HG02763 (cell line): ENCODE results near the gene SNAI3.

ENCODE experiments used
- ATAC-seq: cut with Tn5 transposase; IDR thresholded peaks from one replicate; pipeline ENCODE4 v1.9.1; 2021; ENCODE audit warnings: mild to moderate bottlenecking, moderate library complexity; ENCODE audit not compliant: unreplicated experiment

SNAI3 gene

DNA sequence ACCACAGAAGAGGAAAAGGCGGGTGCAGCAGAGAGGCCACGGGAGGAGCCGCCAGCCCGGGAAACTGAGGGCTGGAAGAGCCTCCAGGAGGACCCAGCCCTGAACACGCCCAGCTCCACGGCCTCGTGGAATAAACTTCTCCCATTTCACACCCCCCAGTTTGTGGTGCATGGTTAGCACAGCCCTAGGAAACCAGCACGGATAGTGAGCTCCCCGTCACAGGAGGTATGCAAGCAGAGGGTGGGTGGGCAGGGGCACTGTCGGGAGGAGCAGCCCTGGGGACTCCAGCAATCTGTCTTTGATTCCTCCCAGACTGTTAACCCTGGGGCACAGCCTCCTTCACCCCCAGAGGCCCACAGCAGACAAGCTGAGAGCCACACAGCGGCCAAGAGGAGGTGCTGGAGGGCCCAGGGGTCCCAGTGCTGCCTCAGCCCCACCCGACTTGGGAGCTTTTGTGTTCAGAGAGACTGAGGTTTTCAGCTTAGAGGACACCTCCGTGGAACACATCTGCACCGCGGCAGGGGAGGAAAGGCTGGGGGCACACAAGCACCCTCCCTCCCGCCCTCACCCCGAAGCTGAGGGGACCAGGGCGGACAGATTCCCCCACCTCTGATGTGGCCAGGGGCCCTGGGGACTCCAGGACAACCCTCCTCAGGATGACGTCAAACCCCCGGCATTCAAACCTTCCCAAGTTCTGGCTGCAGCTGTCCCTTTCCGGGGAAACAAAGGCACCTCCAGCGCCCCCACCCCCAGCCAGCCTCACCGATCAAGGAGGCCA, 49.6 kb downstream of the SNAI3 start:
- ATAC-seq, result no peak

GRCh38 chr16:88635671-88636319, 50.5 kb downstream of the SNAI3 start:
- no peak for ATAC-seq

GRCh38 chr16:88634994-88635670, 51.2 kb downstream of the SNAI3 start:
- ATAC-seq, result no peak

DNA sequence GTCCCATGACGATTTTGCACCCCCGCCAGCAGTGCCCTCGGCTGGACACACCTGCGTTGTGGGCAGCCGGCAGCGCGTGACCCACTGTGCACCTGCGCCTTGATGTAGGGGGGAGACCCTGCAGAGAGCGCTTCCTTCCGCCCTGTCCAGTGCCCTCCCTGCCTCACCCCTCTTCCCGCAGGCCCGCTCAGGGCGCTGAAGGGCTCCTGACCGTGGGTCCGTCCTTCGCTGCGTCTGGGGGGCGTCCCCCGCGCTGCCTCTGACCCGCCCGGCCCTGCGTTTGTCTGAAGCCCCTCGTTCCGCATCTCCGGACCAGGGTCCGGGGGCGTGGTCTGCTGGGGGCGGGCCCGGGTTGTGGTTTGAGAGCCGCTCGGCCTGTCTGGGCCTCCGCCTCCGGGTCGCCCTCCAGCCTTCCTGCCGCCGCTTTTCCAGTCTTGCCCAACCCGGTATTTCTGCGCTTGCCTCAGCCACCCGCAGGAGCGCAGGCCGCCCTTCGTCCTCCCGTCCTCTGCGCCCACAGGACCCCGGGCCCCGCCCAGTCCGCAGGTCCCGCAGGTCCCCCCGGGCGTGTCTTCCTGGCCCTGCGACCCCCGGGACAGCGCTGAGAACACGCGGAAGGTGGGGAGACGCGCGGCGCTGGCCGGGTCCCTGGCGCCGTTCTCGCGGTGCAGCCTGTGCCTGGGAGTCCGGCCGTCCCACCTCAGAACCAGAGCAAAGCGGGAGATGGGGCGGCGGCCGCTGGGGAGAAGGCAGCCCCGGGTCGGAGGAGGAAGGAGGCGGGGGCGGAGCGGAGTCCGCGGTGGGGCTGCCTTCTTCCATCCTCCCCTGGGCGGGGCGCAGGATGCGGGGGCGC, 51.9 kb downstream of the SNAI3 start:
- ATAC-seq, result peak; percentile 52

GRCh38 chr16:88633684-88634140, 52.6 kb downstream of the SNAI3 start:
- peak; percentile 29 for ATAC-seq

DNA sequence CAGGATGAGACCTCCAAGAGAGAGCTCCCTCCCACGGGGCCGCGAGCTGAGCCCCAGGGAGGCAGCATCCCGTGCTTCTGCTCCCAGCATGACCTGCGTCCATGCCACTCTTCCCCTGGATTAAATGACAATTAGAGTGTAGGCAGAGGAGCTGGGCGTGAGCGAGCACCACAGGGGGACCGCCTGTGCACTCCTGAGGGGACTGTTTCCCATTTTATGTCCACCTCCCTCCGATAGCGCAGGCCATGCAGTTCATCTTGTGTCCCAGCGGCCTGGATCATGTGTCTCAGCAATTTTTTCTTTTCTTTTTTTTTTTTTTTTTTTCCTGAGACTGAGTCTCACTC, 53.7 kb downstream of the SNAI3 start:
- no peak for ATAC-seq

- ATAC-seq, result no peak
Measured at GRCh38 chr16:88631920-88632586, 54.3 kb downstream of the SNAI3 start.

DNA sequence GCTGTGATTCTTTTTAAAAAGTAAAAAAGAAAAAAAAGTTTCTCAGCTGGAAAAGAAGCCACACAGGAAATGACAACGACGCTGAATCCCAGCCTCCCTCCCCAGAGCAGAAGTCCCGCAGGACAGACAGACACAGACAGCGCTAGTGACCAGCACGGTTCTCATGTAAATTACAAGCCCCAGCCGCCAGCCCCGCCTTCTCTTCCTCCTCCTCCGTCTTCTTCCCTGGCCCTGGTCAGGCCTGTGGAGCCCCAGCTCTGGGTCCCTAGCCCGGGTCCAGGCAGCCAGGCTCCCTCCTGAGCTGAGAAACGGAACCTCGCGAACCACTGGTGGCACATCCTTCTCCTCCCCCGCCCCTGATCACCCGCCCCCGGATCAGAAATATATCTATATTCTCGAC, 54.9 kb downstream of the SNAI3 start:
- no peak for ATAC-seq

GRCh38 chr16:88630941-88631340, 55.4 kb downstream of the SNAI3 start:
- no peak for ATAC-seq

DNA sequence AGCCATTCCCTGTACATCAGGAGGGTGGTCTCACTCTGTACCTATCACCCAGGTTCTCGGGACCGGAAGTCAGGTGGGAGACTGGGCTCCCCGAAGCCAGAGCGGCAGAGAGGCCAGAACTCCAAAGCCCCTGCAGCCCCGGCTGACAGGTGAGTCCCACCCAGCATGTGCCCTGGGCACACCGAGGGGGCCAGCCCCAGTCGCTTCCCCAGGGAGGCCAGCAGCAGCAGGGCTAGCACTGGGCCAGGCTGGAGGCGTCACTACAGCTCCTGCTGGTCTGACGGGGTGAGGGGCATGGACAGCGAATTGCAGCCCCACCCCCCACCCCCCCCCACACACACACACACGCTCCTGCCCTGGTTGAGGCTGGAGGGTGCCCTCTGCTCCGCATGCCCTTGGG, 55.9 kb downstream of the SNAI3 start:
- ATAC-seq, result no peak

- no peak for ATAC-seq
Measured at GRCh38 chr16:88629835-88630234, 56.5 kb downstream of the SNAI3 start.

GRCh38 chr16:88628512-88628974, 57.8 kb downstream of the SNAI3 start:
- no peak for ATAC-seq
